GM10847 (cell line): ENCODE results near the gene PSD.
A peak's percentile ranks its signal among the peaks of the same experiment; 100 is the strongest.

ENCODE experiments used
- POLR2A ChIP-seq: IDR thresholded peaks from 2 replicates; pipeline ENCODE4 v1.6.1; 2011; ENCODE audit not compliant: insufficient read length; ENCODE audit errors: extremely low read depth

The PSD gene

GRCh38 chr10:102403115-102403514, 15.5 kb downstream of the PSD start:
- TF ChIP-seq POLR2A, result no peak

- no peak for TF ChIP-seq POLR2A
Observed at GRCh38 chr10:102402512-102402896, 16.1 kb downstream of the PSD start.

GRCh38 chr10:102401735-102402511, 16.7 kb downstream of the PSD start:
- no peak for TF ChIP-seq POLR2A

DNA sequence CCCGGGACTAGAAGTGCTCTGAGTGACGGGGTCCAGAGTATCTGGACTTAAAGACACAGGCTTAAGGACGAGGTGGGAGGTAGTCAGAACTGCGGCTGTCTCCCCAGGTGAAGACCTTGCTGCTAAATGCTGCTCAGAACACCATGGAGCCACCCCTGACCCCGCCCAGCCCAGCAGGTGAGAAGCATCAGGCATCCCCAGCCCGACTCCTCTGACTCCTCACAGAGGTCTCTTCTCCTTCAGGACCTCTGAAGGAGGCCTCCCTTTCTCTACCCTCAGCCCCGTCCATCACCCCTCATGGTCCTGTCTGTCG, 17.3 kb downstream of the PSD start:
- no peak for TF ChIP-seq POLR2A

- TF ChIP-seq POLR2A, result no peak
Observed at GRCh38 chr10:102400598-102401341, 17.8 kb downstream of the PSD start.

GRCh38 chr10:102400076-102400475, 18.5 kb downstream of the PSD start:
- no peak for TF ChIP-seq POLR2A

GRCh38 chr10:102399217-102400021, 19.2 kb downstream of the PSD start:
- peak; percentile 40 for TF ChIP-seq POLR2A

DNA sequence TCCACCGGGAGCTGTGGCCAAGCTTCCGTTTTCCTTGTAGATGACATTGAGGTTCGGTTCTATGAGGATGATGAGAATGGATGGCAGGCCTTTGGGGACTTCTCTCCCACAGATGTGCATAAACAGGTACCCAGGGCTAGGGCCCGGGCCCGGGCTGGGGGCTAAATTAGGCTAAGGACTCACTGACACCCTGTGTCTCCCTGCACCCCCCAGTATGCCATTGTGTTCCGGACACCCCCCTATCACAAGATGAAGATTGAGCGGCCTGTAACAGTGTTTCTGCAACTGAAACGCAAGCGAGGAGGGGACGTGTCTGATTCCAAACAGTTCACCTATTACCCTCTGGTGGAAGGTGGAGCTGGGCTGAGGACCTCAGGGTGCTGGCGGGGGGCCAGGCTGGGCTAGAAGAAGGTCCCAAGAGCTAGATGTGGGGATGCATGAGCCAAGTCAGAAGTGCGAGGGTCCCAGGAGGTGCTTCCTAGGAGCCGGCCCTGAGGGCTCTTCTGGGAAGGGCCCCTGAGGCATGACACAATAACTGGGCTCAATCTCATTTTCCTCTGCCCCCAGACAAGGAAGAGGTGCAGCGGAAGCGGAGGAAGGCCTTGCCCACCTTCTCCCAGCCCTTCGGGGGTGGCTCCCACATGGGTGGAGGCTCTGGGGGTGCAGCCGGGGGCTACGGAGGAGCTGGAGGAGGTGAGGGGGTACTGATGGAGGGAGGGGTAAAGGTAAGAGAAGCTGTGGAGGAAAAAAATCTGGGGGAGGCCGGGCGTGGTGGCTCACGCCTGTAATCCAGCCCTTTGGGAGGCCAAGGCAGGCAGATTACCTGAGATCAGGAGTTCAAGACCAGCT, 20.2 kb downstream of the PSD start:
- no peak for TF ChIP-seq POLR2A

DNA sequence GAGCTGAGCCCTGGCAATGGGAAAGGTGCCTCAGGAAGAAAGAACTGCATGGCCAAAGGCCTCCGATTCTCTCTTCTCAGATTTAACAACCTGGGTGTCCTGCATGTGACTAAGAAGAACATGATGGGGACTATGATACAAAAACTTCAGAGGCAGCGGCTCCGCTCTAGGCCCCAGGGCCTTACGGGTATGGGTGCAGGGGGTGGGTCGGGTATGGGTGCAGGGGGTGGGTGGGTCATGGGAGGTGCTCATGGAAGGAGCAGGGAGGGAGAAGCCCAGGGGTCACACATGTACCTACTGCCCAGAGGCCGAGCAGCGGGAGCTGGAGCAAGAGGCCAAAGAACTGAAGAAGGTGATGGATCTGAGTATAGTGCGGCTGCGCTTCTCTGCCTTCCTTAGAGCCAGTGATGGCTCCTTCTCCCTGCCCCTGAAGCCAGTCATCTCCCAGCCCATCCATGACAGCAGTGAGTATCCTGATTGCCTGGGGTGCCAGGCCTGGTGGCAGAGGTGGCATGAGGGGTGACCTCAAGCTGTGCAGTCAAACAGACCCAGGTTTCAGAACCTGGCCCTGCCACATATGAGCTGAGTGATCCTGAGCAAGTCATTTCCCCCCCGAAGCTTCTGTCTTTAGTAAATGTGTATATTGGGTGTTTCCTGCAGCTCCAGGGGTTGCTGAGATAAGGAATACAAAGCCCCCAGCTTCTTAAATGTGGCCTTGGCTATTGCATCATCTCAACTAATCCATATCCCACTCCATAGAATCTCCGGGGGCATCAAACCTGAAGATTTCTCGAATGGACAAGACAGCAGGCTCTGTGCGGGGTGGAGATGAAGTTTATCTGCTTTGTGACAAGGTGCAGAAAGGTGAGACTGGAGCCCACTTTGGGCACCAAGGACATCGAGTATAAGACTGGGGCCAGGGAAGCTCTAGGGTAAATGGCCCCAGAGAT, 21.1 kb downstream of the PSD start:
- TF ChIP-seq POLR2A, result no peak

GRCh38 chr10:102396730-102397151, 21.8 kb downstream of the PSD start:
- no peak for TF ChIP-seq POLR2A

DNA sequence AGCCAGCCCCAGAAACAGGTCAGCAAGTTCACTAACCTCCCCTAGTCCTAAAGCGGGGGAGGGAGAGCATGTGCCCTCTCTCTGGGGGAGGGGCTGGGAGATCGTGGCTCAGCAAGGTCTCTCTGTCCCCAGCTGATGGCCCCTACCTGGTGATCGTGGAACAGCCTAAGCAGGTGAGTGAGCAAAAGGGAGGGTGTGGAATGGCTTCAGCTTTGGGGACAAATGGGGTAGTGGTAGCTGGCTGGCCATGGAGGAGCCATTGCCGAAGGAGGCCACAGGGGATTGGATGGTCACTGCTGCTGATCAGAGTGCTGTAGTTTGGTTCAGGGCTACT, 22.3 kb downstream of the PSD start:
- no peak for TF ChIP-seq POLR2A

GRCh38 chr10:102395400-102396316, 22.9 kb downstream of the PSD start, which contains the start of gene NFKB2:
TSS of gene NFKB2 (plus strand) at chr10:102395705. CDS start at chr10:102395960, 255 bp downstream.
- peak; percentile 33 for TF ChIP-seq POLR2A

- TF ChIP-seq POLR2A, result peak; percentile 1
Observed at GRCh38 chr10:102394801-102395399, 23.7 kb downstream of the PSD start.
